ENCODE results near the gene NDUFAF8. TPM values are rescaled to one million over a fixed set of nuclear protein-coding genes. Genes with fewer than 3 reads are reported as not detected.

Gene NDUFAF8
- total RNA-seq, 2 donors from 2014 or later, result 27.4 to 43.1 TPM

DNA sequence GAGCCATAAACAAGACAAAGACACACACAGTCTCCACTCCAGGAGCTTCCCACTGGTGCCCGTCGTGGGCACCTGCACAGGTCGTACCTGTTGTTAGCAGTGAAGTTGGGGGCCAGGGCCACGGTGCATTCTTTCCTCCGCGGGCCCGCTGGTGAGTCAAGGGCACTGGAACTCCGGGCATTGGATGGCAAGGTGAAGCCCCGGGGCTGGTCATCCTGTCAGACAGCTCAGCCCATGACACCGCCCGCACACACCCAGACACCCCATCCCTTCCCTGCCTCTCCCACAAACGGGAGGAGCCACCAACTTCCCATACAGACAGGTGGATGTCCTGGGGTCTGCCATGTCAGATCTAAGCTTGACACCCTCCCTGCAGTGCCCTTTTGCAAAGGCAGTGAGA lies 32.5 kb upstream of the NDUFAF8 start:
- TF ChIP-seq, protein P1, sequence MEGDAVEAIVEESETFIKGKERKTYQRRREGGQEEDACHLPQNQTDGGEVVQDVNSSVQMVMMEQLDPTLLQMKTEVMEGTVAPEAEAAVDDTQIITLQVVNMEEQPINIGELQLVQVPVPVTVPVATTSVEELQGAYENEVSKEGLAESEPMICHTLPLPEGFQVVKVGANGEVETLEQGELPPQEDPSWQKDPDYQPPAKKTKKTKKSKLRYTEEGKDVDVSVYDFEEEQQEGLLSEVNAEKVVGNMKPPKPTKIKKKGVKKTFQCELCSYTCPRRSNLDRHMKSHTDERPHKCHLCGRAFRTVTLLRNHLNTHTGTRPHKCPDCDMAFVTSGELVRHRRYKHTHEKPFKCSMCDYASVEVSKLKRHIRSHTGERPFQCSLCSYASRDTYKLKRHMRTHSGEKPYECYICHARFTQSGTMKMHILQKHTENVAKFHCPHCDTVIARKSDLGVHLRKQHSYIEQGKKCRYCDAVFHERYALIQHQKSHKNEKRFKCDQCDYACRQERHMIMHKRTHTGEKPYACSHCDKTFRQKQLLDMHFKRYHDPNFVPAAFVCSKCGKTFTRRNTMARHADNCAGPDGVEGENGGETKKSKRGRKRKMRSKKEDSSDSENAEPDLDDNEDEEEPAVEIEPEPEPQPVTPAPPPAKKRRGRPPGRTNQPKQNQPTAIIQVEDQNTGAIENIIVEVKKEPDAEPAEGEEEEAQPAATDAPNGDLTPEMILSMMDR (IDR thresholded peaks at IDR 0.05), result no peak
- TF ChIP-seq POLR2AphosphoS5 (IDR thresholded peaks at IDR 0.05), result no peak
- TF ChIP-seq POLR2A (IDR thresholded peaks at IDR 0.05), result no peak

DNA sequence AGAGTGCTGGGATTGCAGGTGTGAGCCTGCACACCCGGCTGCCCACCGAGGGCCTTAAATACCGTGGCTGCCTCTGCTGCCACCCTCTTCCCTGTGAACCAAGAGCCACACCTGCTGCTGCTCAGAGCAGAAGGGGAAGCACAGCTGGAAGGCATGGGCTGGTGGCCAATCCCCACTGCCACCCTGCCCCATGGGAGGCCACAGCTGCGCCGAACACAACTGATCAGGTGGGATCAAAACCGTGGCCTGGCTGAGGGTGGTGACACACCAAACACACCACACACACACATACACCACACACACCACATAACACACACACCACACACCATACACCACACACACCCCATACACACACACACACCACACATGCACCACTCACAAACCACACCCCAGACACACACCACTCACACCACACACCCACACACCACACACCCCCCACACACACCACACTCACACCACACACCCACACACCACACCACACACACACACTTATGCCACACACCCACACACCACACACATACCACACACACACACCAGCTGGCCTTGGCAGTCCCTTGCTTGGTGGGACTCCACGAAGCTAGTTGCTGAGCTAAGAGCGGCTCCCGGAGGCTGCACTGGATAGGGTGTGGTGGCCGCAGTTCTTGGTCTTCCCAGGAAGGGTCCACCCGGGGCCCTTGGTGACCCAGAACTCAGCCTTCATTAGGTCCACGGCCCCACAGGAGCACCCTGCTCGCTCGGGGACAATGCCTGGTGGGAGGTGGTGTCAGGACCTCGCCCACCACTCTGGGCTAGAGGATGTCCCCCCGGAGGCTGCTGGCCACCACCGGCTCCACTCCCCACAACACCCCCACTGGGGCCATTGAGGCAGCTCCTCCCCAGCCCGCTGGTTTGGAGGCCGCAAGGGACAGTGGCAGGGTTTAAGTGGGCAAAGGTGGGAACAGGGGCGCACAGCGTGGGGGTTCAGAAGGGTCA lies 31.2 kb upstream of the NDUFAF8 start:
- no peaks in the 10 kb centered on the region for H3K4me1 ChIP-seq (replicated peaks)
- no peaks in the 10 kb centered on the region for H3K27me3 ChIP-seq (replicated peaks; ENCODE audit: insufficient read depth)
- H3K36me3 ChIP-seq, result no peaks in the 10 kb centered on the region
- no peak for DNase-seq (ENCODE audit: low spot score)
- H3K27ac ChIP-seq, result no peak overlapping the region
- H3K9me3 ChIP-seq, result no peaks in the 10 kb centered on the region
- no peak overlapping the region for H3K4me3 ChIP-seq
- 90% methylated on average over 19 of the region's 21 CpGs for WGBS
- TF ChIP-seq POLR2A (IDR thresholded peaks at IDR 0.05) (no peak), POLR2AphosphoS5 (IDR thresholded peaks at IDR 0.05) (no peak)
- TF ChIP-seq, protein P1 (IDR thresholded peaks at IDR 0.05), result no peak
- intact Hi-C loops (cut with DNase I), result no loop called here

More for the DNA sequence above, 32.5 kb upstream of the NDUFAF8 start:
- Histone ChIP-seq H3K4me3 (no peak overlapping the region), H3K27me3 (replicated peaks; ENCODE audit: insufficient read depth) (no peaks in the 10 kb centered on the region), H3K27ac (no peak overlapping the region), H3K9me3 (no peaks in the 10 kb centered on the region), H3K36me3 (no peaks in the 10 kb centered on the region), H3K4me1 (replicated peaks) (no peaks in the 10 kb centered on the region)
- intact Hi-C loops (cut with DNase I), result no loop called here
- no peak for DNase-seq (ENCODE audit: low spot score)
- WGBS, result 93% methylated on average over 12 of the region's 12 CpGs

DNA sequence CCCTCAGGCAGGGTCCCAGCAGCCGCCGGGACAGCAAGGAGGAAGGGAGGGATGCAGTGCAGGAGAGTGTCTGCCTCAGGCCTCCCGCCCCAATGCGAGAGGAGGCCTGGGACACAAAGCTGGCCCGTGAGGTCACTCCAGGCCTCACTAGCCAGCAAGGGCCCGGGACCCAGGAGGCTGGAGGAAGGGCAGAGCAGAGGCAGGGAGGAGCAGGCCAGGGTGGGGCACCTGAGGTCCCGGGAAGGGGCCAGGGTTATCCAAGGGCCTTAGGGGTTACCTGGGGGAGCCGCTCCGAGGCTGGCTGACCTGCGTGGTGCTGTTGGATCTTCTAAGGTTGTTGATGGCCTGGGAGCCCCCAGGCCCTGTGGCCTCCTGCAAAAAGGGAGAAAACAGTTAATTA lies 30.5 kb upstream of the NDUFAF8 start:
- H3K4me1 ChIP-seq (replicated peaks), result no peaks in the 10 kb centered on the region
- no peaks in the 10 kb centered on the region for H3K27me3 ChIP-seq (replicated peaks; ENCODE audit: insufficient read depth)
- TF ChIP-seq POLR2AphosphoS5 (IDR thresholded peaks at IDR 0.05), result no peak
- no peak for TF ChIP-seq POLR2A (IDR thresholded peaks at IDR 0.05)
- TF ChIP-seq, protein P1 (IDR thresholded peaks at IDR 0.05), result no peak
- WGBS, result 96% methylated on average over 8 of the region's 10 CpGs
- no peak overlapping the region for H3K27ac ChIP-seq
- intact Hi-C loops (cut with DNase I), result no loop called here
- no peaks in the 10 kb centered on the region for H3K9me3 ChIP-seq
- no peak for DNase-seq (ENCODE audit: low spot score)
- H3K4me3 ChIP-seq, result no peak overlapping the region
- H3K36me3 ChIP-seq, result no peaks in the 10 kb centered on the region

DNA sequence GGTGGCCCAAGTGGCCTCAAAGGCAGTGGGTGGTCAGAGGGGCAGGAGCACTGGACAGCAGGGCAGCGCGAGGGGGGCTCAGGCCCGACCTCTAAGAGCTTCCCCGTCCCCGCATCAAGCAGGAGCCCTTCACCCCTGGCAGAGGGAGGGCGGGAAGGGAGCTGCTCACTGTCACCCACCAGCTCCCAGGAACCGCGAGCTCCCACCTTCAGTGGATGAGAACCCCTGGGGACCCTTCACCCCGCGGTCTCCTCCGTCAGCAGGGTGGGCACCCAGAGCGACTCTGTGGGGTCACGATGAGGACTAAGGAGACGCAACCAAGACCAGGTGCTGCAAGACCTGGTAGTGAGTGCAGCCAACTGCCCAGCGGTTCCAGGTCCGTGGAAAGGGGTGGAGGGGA lies 30.0 kb upstream of the NDUFAF8 start:
- no peaks in the 10 kb centered on the region for H3K27me3 ChIP-seq (replicated peaks; ENCODE audit: insufficient read depth)
- H3K9me3 ChIP-seq, result no peaks in the 10 kb centered on the region
- no peak overlapping the region for H3K4me3 ChIP-seq
- no peak for DNase-seq (ENCODE audit: low spot score)
- intact Hi-C loops (cut with DNase I), result no loop called here
- H3K36me3 ChIP-seq, result no peaks in the 10 kb centered on the region
- 93% methylated on average over 15 of the region's 16 CpGs for WGBS
- TF ChIP-seq POLR2A (IDR thresholded peaks at IDR 0.05) (no peak), POLR2AphosphoS5 (IDR thresholded peaks at IDR 0.05) (no peak)
- TF ChIP-seq, protein P1 (IDR thresholded peaks at IDR 0.05), result no peak
- H3K4me1 ChIP-seq (replicated peaks), result no peaks in the 10 kb centered on the region
- no peak overlapping the region for H3K27ac ChIP-seq

DNA sequence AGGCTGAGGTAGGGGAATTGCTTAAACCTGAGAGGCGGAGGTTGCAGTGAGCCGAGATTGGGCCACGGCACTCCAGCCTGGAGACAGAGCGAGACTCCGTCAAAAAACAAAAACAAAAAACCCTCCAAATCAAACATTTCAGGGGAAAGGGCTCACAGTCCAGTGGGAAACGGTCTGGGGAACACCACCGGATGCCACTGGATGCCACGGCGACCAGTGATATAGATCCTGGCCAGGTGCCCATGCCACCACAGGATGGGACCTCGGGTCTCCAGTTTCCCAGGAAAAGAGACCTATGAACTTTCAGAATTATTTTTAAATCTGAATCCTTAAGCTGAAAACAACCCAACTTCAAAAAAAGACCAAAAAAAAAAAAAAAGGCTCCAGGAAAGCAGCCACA lies 28.7 kb upstream of the NDUFAF8 start:
- no peaks in the 10 kb centered on the region for H3K9me3 ChIP-seq
- intact Hi-C loops (cut with DNase I), result no loop called here
- no peaks in the 10 kb centered on the region for H3K27me3 ChIP-seq (replicated peaks; ENCODE audit: insufficient read depth)
- no peak for TF ChIP-seq POLR2A (IDR thresholded peaks at IDR 0.05)
- no peak for TF ChIP-seq POLR2AphosphoS5 (IDR thresholded peaks at IDR 0.05)
- TF ChIP-seq, protein P1 (IDR thresholded peaks at IDR 0.05), result no peak
- no peak for DNase-seq (ENCODE audit: low spot score)
- no peaks in the 10 kb centered on the region for H3K36me3 ChIP-seq
- H3K4me1 ChIP-seq (replicated peaks), result no peaks in the 10 kb centered on the region
- H3K27ac ChIP-seq, result no peak overlapping the region
- WGBS, result 81% methylated on average over 10 of the region's 10 CpGs
- H3K4me3 ChIP-seq, result no peak overlapping the region

All from prostate gland (tissue), 2 donors.